DND-41 (cell line): ENCODE data around the gene BMPR2.

Experiments used
- CTCF ChIP-seq: IDR thresholded peaks from 2 replicates; pipeline ENCODE4 v1.5.1; 2012; ENCODE audit warnings: borderline replicate concordance, low read length, moderate library complexity, mild to moderate bottlenecking; ENCODE audit not compliant: poor library complexity, severe bottlenecking; ENCODE audit errors: extremely low read depth
- EZH2 ChIP-seq: IDR thresholded peaks from 3 replicates; pipeline ENCODE4 v1.6.1; 2012; ENCODE audit warnings: borderline replicate concordance, low read depth, mild to moderate bottlenecking, moderate library complexity, low read length, inconsistent platforms; ENCODE audit not compliant: severe bottlenecking

DNA sequence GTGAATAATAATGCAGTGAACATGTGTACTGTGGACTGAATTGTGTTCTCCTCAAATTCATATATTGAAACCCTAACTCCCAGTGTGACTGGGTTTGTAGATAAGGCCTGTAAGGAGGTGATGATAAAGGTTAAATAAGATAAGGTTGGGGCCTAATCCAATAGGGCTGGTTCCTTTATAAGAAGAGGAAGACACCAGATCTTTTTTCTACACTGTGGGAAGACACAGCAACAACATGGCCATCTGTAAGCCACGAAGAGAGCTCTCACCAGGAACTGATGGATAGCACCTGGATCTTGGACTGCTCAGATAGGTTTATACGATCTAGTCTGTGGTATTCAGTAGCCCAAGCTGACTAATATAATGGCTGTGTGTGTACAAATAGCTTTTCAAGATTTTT, 66.8 kb downstream of the BMPR2 start:
- TF ChIP-seq CTCF (no peak), EZH2 (no peak)
